ENCODE data around the gene SPSB1.
"Not testable (repeated sequence)": the region's sequence is repeated elsewhere in the genome, so short reads cannot be mapped to it uniquely, and the experiment has no call there.

SPSB1 gene

DNA sequence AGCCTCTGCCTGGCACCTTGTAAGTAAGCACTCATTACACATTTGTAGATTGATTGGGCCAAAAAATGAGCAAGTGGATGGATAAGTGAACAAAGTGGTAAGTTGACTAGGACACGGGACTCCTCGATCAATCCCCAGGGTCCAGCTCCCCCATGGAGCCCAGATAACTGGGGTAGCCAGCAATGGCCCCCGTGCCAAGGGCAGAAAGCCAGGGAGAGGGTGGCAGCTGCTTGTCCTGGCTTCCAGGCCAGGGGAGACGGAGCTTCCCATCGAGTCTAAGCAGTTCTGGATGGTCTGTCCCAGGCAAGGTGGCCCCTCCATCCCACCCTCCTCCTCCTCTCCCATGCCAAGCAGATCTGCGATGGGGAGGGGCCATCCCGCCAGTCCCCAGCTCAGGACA, 91.4 kb downstream of the SPSB1 start:
- in situ Hi-C loops (cut with MboI; ENCODE audit: low sequenced_read_pairs) = no loop called here

DNA sequence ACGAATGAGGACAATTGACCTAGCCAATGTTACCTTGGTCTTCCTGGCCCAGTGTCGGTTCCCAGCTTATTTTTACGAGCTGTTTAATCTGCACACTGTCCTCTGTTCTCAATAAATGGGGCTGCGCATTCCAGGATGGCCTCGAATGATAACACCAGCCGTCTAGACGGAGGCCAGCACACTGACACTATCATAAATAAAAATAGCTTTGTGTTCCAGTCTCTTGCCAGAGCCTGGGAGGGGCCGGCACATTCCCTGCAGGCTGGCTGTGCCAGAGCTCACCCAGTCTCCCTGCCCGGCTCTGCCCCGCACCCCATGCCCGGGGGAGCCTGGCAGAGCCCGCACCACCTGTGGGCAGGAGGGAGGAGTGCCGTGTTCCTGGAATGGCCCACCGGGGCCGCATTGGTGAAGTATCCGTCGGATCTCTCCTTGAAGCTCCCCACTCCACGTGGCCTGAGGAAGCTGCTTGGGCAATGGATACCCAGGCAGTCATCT, 92.1 kb downstream of the SPSB1 start:
- in situ Hi-C loops (cut with MboI; ENCODE audit: low sequenced_read_pairs) = no loop called here

DNA sequence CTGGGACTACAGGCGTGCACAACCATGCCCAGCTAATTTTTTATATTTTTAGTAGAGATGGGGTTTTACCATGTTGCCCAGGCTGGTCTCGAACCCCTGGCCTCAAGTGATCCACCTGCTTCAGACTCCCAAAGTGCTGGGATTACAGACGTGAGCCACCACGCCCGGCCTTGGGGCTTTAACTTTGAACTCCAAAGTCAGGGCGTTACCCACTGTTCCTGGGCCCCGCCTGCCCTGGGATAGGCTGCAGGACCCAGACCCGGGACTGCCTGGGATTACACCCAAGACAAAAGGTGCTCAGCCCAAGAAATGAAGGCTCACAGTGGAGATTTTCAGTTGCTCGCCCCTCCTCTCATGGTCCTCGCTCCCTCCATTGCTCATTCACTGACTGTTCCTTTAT, 92.7 kb downstream of the SPSB1 start:
- in situ Hi-C loops (cut with MboI; ENCODE audit: low sequenced_read_pairs) = not testable (repeated sequence)

DNA sequence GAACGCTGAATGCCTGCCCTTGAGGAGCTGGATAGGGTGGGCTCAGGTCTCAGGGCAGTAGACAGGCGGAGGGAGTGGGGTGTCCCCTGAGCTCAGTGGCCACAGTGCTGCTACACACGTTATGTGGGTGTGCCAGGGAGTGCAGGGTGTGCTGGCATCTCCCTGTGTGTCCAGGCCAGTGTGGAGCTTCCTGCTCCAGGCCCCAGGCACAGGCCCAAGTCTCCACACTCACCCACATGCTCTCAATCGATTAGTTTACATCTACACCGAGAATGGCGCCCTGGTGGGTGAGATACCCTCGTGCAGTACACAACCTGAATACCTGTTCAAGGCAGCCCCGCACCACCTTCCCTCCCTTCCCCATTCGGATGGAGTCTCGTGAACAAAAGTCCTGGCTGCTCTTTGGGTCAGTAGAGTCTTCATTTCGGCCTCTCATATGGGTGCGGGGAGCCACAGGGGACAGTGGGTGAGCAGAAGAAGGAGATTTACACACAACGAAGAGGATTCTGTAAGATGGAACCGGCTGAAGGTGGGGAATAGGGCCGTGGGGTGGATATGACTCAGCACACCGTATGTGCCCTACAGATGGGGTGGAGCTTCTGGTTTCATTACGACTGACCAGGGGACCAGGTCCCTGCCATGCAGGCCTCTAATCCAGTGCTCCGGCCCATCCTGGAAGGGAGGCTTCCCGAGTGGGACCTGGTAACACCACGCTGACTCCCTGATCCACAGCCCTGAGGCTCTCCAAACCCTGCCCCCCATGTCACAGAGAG, 93.3 kb downstream of the SPSB1 start:
- in situ Hi-C loops (cut with MboI; ENCODE audit: low sequenced_read_pairs) = no loop called here

DNA sequence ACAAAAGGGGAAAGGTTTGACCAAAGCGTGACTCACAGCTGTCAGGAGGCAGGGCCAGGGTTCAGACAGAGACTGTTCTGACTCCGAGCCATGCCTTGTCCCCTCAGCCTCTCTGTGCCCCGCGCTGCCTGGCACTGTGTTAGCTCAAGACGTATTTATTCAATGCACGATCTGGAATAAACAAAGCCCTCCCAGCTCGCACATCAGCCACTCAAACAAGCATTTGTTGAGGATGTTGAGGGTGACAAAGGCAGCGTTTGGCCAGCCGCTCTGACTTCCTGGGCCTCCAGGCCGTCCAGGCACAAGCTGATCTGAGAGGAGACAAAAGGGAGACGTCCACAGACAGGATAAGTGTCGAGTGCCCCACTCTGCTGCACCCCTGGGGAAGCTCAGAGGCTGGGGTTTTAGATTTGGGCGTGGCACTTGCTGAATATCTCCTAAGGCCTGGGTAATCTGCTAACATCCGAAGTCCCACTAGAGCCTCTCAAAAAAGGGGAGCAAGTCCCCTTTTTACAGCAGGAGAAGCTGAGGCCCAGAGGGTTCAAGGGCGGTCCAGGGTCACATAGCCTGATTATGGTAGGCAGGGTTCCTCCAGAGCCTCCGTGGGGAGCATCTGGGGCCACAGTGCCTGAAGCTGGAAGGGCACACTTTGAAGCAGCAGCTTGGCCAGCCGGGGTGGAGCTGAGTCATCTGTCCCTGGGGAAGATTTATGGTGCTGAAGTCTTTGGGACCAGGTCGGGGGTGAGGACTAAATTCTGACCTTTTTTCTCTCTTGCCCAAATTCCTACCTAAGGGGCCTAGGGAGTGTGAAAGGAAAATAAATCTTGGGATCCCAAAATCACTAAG, 95.9 kb downstream of the SPSB1 start:
- in situ Hi-C loops (cut with MboI; ENCODE audit: low sequenced_read_pairs) = no loop called here

DNA sequence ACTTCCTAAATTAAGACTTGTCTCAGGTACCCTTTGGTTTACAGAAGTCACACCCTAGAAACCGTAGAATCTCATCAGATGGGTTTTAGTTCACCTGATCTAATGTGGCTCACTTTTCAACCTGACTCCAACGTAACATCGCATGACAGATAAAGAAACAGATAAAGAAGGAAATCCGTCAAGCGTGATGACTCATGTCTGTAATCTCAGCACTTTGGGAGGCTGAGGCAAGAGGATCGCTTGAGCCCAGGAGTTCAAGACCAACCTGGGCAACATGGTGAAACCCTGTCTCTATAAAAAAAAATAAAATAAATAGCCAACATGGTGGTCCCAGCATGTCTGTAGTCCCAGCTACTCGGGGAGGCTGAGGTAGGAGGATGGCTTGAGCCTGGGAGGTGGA, 97.3 kb downstream of the SPSB1 start:
- in situ Hi-C loops (cut with MboI; ENCODE audit: low sequenced_read_pairs) = no loop called here

DNA sequence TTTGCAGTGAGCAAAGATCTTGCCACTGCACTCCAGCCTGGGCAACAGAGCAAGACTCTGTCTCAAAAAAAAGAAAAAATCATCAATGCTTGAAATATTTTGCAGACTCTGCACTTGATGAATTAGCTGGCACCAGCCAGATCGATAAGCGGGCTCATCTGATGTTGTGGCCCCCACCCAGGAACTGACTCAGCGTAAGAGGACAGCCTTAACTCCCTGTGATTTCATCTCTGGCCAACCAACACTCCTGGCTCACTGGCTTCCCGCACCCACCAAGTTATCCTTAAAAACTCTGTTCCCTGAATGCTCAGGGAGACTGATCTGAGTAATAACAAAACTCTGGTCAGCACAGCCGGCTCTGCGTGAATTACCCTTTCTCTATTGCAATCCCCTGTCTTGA, 98.9 kb downstream of the SPSB1 start:
- in situ Hi-C loops (cut with MboI; ENCODE audit: low sequenced_read_pairs) = no loop called here

DNA sequence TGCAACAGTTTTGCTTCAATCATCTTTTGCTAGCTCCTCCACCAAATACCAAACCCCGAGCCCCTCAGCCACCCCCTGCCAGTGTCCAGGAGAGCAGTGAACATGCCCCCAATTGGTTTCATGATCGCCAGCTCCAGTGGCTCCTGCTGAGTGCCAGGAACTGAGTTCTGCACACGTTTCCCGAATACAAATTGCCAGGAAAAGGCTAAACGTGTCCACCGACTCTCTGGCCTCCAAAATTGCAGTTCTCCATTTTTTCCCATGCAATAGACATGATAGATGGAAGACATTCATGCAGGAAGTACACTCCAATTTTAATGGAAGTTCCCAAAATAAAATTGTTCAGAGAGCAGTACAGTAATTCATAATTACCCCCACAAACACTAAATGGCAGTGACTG, 101.3 kb downstream of the SPSB1 start:
- in situ Hi-C loops (cut with MboI; ENCODE audit: low sequenced_read_pairs) = no loop called here

DNA sequence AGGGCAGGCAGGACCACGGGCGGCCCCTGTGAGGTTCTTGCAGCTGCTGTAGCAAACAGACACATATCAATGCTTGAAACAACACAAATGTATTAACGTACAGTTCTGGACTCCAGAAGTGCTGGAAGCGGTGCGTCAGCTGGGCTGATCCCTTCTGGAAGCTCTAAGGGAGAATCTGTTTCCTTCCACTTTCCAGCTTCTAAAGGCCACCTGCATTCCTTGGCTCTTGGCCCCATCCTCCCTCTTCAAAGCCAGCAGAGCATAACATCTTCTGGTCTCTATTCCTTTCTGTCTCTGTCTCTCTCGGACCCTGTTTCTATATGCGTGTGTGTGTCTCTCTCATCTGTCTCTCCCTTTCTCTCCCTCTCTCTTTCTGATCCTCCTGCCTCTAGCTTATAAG, 102.3 kb downstream of the SPSB1 start:
- in situ Hi-C loops (cut with MboI; ENCODE audit: low sequenced_read_pairs) = no loop called here

DNA sequence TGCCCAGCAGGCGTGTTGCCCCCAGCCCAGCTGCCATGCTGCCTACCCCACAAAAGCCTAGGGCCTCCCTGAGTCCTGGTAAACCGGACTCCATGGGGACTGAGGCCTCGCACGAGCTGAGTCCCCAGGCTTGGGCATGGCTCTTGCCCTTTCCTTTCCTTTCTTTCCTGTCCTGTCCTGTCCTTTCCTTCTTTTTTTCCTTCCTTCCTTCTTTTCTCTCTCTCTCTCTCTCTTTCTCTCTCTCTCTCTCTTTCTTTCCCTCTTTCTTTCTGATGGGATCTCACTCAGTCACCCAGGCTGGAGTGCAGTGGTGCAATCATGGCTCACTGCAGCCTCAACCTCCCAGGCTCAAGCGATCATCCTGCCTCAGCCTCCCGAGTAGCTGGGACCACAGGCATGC, 104.4 kb downstream of the SPSB1 start:
- in situ Hi-C loops (cut with MboI; ENCODE audit: low sequenced_read_pairs) = no loop called here

DNA sequence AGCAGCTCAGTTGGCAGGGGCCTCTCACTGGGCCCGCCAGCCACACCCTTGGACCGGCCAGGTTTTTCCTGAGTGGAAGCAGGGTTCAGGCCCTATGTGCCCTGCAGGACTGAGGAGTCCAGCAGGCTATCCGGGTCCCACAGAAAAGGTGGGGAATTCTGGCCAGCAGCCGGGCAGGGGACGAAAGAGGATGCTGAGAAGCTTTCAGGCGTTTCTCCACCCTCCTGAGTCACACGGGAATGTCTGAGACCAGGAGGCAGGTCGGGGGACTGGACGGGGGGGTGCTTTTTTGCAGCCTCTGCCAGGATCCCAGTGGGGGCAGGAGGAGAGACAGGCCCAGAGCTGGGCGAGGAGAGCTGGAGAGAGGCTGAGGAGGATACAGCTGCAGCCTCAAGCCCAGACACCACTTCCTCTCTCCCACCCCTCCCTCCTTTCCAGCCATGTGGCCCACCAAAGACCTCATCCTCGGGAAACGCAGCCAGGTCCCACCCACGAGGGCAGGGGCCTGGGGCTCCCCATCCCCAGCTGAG, 105.4 kb downstream of the SPSB1 start:
- in situ Hi-C loops (cut with MboI; ENCODE audit: low sequenced_read_pairs) = no loop called here

DNA sequence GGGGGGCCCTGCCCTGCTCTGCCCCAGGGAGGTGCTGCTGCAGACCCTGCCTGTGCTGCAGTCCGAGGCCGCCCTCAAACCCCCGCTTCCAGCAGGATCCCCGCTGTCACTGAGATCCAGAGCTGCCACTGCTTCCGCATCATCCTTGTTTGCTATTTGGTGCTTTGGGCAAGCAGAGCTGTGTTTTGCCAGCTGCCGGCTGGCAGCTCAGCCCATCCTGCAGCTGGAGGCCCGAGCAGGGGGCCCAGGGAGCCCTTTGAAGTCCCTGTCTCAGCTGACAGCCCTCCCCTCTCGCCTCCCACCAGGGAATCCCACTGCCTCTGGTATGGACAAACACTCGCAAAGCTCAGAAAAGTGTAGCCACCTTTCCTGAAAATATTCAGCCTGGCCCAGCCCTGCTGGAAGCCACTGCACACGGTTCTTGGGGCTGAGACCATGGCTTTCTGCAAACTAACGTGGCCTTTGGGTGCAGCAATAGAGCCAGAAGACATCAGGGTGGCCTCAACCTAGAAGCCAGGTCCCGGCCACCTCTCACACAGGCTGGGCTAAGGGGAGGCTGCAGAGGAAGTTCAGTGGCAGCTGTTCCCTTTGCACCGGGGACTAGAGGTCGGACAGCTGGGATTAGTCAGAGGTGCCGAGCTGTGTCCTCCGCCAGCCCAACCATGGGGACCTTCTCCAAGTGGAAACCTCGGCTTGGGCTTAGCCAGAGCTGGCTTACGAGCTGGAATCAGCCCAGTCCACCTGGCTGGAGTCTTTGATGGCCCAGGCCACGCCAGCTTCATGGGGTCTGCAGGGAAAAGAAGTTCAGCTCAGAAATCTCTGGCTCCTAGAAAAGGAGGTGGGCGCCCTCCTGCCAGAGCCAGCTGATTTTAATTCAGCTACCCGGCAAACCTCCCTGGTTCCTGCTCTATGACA, 107.1 kb downstream of the SPSB1 start:
- in situ Hi-C loops (cut with MboI; ENCODE audit: low sequenced_read_pairs) = no loop called here

DNA sequence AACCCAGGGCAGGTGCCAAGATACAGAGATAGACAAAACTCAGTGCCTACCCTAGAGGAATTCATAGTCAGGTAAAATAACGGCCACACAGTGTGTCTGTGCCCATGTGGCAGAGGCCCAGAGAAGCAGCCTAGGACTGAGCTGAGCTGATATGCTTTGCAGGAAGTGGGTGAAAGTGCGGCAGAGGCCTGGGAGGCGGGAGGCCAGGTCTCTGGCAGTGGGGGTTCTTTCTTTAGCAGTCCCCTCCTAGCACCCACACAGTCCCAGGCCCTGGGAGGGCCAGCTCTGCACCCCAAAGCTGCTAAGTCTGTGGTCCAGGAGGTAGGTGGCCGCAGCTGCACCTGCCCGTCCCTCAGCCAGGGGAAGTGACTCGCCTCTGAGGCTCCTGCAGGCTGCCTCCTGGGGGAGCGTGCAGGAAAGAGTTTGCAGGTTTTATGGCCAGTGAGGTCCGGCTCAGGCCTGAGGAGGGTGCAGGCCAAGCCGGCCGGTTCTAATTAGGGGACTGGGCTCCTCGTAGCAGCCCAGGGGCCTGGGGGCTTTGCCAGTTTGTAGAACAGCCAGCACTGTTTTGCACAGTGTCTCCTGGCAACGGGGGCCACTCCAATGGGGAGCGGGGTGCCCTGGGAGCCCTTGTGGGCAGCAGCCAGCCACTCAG, 107.9 kb downstream of the SPSB1 start:
- in situ Hi-C loops (cut with MboI; ENCODE audit: low sequenced_read_pairs) = no loop called here

DNA sequence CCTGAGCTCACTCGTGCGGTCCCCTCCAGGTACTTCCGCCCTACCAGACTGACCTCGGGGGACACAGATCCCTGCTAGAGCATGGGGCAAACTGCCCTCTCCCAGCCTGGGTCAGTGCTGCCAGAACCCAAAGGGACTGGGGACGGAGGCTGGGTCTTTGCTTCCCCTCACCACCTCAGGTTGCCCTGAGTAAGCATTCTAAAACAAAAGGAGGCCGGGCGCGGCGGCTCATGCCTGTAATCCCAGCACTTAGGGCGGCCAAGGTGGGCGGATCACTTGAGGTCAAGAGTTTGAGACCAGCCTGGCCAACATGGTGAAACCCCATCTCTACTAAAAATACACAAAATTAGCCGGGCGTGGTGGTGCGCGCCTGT, 108.4 kb downstream of the SPSB1 start:
- in situ Hi-C loops (cut with MboI; ENCODE audit: low sequenced_read_pairs) = no loop called here

DNA sequence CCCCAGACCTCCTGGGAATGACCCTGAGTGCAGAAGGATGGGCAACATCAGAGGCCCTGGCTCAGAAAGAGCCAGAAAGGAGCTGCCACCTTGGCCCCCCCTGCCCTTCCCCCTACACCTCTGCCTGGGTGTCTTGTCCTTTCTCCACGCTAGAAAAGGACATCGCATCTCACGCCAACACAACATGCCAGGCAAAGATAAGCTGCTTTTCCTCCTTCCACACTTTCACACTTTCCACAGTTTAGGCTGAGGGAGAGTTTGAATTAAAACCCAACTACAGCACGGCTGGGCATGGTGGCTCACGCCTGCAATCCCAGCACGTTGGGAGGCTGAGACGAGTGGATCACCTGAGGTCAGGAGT, 109.5 kb downstream of the SPSB1 start:
- in situ Hi-C loops (cut with MboI; ENCODE audit: low sequenced_read_pairs) = no loop called here

DNA sequence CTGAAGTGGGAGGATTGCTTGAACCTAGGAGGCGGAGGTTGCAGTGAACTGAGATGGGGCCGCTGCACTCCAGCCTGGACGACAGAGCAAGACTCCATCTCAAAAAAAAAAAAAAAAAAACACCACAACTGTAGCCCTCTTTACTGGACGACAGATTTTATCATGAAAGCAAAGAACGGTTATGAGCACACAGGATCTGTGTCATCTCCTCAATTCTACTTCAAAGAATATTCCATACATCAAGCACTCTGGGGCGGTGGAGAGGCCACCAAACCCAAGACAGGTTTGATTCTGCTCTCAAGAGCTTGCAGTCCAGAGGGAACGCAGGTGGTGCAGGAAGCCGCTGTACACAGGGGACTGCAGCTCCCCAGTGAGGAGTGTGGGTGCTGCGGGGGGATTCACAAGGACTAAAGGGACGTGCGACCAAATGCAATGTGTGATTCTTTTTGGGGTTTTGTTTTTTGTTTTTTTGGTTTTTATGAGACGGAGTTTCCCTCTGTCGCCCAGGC, 110.1 kb downstream of the SPSB1 start:
- in situ Hi-C loops (cut with MboI; ENCODE audit: low sequenced_read_pairs) = no loop called here

DNA sequence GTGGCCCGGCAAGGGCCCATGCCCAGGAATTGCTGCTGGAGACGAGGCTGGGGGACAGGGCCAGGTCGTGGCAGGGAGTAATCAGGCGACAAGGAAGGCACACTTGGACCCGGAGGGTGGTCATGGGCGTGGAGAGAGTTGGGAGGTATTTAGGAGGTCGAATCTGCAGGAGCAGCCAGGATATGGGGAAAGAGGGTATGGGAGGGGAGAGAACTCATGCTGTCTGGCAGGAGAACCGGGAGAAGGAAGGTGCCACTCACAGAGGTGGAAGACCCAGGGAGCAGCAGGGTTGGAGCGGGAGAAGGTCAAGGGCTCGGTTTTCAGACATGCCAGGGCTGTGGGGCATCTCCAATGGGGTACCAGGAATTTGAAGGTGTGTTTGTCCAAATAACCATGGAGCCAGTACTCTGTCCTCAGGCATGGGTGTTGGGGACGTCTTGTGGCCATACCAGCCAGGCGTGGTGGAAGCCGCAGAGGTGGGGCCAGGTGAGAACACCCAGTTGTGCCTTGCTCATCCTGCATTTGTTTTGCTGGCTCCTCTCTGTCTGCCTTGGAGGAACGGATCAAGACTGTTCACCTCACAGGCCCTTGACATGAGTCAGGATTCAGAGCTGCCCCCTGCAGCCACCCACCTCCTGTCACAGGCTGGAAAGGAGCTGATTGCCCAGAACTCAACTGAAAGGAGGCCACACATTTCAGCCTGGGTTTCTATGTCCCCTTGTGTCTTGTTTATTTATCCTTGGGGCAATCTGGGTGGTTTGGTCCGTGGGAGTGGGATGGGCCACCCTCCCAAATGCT, 111.6 kb downstream of the SPSB1 start:
- in situ Hi-C loops (cut with MboI; ENCODE audit: low sequenced_read_pairs) = no loop called here

DNA sequence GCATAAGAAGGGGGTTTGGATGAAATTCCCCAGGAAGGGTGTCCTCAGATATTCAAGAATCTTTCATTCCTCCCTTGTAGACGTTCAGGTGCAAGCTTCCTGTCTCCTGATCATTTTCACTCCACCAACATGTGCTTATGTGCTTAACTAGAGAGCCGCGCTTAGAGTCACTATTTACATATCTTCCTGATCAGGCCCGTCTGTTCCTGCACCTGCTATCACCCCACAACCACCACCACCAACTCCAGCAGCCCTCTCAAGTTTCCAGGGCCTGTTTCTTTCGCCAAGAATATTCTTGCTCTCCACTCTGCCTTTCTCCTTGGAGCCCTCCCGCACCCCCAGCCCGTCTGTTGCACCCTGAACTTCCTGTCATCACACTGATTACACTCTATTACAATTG, 113.4 kb downstream of the SPSB1 start:
- in situ Hi-C loops (cut with MboI; ENCODE audit: low sequenced_read_pairs) = no loop called here

DNA sequence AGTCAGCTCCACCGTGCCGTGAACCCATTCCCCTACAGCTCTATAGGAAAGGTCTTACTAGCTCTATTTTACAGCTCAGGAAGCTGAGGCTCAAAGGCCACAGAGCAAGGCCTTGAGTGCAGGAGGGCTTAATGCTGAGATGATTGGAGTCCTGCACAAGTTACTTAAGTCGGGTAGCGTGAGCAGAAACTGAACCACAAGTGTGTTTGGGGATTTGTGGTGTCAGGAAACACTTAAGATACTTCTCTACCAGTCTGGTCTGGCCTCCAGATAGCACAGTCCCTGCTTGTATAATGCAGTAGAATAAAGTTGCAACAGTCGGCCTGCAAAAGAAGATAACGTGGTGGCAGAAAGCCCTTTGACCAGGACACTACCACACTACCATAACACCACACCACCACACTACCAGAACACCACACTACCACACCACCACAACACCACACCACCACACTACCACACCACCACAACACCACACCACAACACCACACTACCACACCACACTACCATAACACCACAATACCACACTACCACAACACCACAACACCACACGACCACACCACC, 118.1 kb downstream of the SPSB1 start:
- in situ Hi-C loops (cut with MboI; ENCODE audit: low sequenced_read_pairs) = no loop called here

Data from HL-60/S4 treated with phorbol 12-myristate 13-acetate at 8.2 ng/mL for 4 days and 3 days (cell line).